NCI-H187 treated with DMSO at 0.1 percent for 48 hours (cell line): Measurements from ENCODE around the gene NINJ2.
"Not testable (repeated sequence)": the region's sequence is repeated elsewhere in the genome, so short reads cannot be mapped to it uniquely, and the experiment has no call there.

Source experiments
- DNase-seq: peaks from one replicate; lab custom pipeline; 2025; lab: John Stamatoyannopoulos, UW

The NINJ2 gene, protein sequence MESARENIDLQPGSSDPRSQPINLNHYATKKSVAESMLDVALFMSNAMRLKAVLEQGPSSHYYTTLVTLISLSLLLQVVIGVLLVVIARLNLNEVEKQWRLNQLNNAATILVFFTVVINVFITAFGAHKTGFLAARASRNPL

DNA sequence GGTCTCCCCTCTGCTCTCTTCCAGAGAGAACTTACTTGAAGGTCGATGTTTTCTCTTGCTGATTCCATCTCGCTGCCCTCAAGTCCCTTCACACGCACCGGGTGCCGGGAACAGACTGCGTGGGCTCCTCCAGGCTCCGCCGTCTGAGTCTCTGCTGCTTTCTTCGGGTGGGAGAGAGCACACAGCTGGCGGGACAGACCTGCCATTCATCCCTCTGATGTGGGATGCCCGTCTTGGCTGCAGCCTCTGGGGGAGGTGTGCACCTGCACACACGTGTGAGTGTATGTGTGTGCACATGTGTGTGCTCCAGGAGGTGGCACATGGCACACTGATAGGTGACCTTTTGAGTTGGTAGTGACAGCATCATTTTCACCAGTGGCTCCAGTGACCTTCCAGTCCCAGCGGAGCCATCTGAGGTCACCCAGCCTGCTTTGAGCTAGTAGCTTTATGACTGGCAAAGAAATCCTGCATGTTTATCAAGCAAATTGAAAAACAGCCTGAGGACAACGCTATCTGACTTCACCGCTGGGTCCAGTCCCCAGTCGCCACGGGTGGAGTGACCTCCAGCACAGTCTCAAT is at the start of gene NINJ2:
TSS of gene NINJ2 (minus strand) at position 153 of the 579 bp plus-strand sequence. CDS start at position 68, 85 bp downstream.
- DNase-seq, result no peak

DNA sequence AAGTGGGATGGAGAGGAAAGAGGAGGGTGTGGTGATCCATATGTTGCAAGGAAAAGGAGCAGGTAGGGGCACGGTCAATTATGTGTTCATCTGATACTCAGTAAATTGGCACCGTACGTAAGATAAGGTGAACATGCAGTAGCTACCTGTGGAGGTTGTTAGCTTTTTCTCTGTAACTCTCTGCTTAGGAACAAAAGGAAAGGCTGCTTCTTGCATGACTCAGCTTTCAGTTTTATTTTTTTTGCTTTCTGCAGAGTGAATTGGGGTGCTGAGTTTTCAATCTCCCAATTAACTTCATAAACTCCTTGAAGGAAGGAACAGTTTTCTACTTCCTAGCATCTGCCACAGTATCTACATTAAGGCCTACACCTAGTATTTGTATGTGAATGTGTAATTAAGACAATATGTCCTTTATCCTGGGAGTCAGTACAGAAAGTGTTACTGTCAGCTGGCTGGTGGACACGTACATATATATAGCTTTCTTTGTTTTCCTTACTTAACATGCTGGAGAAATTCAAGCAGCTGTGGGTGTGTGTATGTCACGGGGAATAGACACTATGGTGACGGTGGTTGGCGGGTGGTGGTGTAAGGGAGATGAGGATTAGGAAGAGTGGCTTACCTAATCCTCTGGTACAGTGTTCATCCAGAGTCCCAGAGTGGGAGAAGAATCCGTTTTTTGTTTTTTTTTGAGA is 49.1 kb upstream of the NINJ2 start:
- no peak for DNase-seq

DNA sequence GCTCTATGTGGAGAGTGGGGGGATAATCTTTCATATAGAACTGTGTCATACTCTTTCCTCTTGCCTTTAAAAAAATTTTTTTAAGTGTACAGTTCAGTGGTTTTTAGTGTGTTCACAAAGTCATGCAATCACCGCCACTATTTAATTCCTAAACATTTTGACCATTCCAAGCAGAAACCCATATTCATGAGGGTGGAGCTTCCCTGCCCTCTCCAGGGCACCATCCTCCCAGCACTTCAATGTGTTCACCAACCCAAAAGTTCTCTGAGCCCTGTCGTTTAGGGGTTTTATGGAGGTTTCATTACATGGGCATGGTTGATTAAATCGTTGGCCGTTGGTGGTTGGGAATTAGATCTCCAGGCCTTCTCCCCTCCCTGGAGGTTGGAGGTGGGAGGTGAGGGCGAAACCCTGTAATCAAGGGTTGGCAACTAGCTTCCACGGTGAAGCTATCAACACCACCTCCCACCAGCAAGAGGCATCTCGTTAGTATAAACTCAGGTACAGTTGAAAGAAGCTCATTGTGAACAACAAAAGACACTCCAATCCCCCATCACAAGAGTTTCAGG is 46.3 kb upstream of the NINJ2 start:
- no peak for DNase-seq

DNA sequence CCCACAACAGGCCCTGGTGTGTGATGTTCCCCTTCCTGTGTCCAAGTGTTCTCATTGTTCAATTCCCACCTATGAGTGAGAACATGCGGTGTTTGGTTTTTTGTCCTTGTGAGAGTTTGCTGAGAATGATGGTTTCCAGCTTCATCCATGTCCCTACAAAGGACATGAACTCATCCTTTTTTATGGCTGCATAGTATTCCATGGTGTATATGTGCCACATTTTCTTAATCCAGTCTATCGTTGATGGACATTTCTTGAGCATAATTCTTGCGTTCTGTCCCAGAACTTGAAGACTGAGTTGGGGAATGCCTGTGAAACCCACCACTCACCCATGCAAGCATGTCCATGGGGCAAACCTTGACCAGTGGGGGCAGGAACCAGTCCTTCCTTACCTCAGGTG is 44.8 kb upstream of the NINJ2 start:
- not testable (repeated sequence) for DNase-seq

DNA sequence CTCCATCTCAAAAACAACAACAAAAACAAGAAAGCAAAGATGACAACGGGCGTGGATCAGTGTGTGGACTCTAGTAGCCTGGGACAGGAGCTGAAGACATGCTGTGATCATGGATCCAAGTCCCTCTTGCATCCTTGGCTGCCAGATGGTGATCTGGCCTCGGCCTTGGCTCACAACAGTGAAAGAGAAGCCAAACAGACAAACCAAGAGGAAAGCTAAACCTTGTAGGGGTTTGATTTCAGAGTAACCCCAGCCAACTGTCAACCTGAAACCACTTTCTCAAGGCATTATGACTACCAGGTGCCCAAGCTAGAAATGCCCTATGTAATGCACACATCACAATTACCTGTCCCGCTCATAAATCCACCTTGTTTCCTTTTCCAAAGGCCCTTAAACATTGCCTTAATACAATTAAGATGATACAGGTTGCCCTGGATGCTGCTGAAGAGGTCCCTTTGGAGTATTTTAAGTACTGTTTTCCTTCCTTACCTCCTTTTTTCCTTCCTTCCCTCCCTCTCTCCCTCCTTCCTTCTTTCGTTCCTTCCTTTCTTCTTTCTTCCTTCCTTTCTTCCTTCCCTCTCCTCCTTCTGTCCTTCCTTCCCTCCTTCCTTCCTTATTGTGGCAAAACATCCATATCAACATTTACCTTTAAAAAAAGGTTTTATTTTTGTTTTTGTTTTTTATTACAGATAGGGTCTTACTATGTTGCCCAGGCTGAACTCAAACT is 41.4 kb upstream of the NINJ2 start:
- no peak for DNase-seq

DNA sequence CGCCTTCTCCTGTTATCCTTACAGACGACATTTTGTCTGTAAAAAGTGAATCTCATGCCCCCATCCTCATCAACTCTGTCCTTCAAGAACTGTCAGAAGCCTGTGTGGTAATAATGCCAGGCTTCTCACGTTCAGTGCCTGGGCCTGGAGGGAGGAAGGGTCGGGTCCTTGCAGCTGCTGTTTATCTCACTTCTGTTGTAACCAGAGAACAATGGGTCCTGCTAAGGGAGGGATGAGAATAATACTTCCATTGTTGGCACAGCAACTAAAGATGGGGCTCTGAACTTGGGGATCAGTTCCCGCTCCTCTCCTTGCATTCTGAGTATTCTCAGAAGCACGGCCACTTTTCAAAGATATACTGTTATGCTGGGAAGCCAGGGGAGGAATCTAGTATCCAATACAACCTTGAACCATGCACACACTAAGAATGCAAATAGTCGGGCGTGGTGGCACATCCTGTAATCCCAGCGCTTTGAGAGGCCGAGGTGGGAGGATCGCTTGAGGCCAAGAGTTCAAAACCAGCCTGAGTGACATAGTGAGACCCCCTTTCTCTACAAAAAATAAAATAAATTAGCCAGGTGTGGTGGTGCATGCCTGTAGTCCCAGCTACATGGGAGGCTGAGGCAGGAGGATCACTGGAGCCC is 38.8 kb upstream of the NINJ2 start:
- DNase-seq, result no peak

DNA sequence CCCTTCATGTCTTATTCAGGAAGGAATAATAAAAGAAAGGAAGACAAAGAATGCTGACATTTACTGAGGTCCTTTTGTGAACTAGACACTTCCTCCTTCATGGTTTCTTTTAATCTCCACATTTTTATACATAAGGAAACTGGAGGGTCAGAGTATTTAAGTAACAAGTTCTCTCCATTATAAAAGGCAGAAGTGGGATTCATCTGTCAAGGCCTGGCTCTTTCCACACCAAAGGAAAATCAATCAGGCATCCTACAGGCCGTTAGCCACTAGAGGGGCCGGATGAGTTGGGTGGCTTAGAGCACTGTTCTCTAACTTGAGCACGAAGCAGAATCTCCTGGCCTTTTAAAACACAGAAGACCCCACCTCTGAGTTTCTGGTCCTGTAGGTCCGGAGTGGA is 36.8 kb upstream of the NINJ2 start:
- DNase-seq, result no peak

DNA sequence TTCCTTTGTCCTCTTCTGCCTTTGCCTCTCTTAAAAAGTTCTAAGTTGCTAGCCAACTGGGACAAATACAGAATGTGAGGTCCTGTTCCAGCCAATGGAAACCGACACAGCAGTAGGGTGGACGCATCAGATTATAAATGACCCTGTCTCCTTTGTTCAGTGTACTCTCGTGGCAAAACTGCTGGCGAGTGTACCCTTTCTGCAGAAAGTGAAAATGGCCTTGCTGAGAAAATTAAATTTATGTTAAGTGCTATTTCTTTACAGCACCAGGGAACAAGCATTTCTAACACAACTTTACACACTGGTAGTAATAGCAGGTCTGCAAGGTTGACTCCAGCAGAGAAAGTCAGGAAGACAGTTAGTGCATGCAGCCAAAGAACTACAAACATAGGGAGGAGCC is 35.0 kb upstream of the NINJ2 start:
- not testable (repeated sequence) for DNase-seq

DNA sequence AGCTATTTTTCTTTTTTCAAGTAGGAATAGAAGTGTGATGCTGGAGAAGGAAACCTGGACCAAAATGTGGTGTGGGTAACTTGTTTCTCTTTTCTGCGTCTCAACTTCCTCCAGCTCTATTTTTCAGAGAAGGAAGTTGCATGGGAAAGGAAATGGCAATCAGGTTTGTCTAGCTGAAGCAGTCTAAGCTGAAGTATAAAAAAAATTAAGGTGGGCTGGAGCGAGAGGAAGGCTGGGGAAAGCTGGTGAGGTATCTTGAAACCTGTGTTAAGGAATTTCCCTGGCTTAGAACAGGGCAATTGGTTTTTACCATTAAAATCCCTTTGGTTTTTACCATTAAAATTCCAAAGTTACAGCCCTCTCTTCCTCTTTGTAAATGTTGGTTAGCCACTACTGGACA is 34.2 kb upstream of the NINJ2 start:
- no peak for DNase-seq

DNA sequence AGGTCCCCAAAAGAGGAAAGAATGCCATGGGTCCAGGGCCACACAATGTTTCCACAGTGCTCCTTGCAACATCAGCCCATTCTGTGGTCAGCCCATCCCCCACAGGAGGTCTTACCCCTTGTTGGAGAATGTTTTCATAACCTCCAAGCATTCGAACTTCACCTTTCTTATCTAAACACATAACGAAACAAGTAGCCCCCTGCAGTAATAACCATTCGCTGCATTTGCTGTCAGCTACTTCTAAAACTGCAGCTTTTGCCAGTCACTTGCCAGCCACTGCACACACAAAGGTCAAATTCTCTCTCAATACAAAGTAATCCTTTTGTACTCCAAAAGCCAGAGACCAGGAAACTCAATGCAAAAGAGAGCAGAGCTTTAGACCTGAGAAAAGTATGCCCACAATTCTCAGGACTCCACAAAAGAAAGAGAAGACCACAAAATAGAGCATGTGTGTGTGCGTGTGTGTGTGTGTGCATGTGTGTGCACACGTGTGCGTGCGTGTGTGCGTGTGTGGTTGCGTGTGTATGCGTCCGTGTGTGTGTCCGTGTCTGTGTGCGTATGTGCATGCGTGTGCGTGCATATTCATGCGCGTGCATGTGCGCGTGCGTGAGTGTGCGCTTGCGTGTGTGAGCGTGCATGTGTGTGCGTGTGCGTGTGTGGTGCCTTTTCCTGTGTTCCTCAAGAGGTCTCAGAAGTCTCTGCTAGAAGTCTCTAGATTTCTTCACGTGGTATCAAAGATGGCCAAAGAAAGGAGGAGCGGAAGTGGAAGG is 31.7 kb upstream of the NINJ2 start:
- DNase-seq, result no peak

DNA sequence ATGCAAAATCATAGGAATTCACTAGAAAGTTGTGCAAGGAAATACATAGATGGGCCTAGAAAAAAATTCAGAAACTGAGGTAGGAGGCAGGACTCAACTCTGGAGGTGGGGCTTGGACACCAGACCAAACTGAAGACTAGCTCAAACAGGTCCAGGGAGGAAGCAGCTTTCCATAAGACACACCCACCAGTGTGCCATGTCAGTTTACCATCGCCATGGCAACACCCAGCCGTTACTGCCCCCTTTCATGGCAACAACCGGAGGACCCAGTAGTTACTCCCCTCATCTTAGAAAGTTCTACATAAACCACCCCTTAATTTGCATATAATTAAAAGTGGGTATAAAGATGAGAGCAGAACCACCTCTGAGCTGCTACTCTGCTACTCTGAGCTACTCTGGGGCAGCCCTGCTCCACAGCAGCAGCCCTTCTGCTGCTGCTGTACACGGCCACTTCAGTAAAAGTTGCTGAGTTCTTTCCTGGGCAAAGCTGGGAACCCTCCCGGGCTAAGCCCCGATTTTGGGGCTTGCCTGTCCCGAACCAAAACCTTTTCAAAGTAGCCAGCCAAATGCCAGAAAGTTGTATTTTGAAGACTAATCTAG is 30.8 kb upstream of the NINJ2 start:
- DNase-seq, result no peak

DNA sequence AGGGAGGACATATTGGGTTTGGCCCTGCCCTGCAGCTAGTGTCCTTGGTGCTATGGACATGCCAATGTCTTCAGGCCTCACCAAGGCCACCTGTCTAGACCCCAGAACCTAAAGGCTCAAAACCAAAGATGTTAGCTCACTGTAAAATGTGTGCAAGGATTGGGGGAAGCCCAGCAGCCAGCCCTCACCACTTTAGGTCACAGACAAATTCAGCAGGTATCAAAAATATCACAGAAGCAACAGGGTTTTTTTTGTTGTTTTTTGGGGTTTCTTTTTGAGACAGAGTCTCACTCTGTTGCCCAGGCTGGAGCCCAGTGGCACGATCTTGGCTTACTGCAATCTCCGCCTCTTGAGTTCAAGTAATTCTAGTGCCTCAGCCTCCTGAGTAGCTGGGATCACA is 29.0 kb upstream of the NINJ2 start:
- DNase-seq, result no peak

DNA sequence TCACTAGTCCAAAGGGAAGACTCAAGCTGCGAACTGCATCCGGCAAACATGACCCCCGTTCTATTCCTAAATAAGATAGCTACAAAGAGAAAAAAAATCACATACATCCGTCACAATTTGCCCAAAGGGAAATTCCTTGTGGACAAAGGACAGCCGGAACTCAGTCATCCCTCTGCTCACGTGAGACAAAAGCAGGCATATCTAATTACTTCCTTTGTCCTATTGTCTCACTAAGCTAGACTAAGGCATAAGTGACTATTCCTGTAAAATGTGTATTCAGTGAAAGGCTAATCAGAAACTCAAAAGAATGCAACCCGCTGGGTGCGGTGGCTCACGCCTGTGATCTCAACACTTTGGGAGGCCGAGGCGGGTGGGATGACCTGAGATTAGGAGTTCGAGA is 27.2 kb upstream of the NINJ2 start:
- no peak for DNase-seq

DNA sequence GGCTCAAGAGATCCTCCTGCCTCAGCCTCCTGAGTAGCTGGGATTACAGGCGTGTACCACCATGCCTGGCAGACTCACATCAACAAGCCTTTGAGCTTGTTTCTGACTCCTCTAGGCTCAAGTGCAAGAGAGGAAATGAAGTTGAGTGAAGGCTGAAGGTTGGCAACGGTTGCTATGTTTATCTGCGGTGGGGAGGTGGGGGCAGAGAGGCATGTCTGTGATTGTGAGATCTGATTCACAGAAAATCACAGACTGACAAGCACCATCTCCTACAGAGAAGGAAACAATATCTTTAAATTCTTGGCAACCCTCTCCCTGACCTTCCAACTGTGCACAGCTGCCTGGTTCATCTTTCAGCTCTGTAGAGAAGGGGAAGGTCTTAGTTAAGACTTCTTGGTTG is 22.1 kb upstream of the NINJ2 start:
- DNase-seq, result no peak

DNA sequence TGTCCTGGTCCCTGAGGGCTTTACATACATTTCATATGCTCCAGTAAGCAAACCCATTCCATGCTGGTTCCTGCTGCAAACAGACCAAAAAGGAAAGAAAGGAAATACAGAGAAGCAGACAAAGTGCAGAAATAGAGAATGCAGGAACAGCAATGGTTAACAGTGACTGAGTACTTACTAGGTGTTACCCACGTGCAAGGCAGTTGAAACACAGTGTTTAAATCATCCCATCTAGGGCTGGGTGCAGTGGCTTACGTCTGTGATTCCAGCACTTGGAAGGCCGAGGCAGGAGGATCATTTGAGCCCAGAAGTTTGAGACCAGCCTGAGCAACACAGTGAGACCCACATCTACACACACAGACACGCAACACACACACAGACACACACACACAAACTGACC is 21.2 kb upstream of the NINJ2 start:
- no peak for DNase-seq

DNA sequence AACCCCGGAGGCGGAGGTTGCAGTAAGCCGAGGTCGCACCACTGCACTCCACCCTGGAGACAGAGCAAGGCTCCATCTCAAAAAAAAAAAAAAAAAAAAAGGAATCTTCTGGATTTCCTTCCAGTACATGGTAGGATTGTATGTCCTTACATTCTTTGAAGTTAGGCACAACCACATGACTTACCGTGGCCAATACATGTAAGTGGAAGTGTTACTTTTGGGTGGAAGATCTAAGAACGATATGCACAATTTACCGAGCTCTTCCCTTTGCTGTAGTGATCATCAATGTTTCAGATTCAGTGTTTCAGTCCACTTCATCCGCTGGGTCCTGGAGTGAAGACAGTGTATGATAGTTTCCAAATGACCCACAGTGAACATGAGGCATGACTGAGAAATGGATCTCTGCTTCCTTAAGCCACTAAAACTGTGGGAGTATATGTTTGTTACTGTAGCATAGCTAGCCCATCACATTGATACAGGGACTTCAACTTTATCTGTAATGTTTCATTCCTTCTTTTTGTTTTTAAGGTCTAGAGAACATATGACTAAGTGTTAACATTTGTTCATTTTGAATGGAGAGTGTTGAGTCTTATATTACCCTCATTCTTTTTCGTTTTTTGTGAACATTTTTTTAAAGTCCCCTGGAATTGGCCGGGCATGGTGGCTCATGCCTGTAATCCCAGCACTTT is 18.5 kb upstream of the NINJ2 start:
- no peak for DNase-seq

DNA sequence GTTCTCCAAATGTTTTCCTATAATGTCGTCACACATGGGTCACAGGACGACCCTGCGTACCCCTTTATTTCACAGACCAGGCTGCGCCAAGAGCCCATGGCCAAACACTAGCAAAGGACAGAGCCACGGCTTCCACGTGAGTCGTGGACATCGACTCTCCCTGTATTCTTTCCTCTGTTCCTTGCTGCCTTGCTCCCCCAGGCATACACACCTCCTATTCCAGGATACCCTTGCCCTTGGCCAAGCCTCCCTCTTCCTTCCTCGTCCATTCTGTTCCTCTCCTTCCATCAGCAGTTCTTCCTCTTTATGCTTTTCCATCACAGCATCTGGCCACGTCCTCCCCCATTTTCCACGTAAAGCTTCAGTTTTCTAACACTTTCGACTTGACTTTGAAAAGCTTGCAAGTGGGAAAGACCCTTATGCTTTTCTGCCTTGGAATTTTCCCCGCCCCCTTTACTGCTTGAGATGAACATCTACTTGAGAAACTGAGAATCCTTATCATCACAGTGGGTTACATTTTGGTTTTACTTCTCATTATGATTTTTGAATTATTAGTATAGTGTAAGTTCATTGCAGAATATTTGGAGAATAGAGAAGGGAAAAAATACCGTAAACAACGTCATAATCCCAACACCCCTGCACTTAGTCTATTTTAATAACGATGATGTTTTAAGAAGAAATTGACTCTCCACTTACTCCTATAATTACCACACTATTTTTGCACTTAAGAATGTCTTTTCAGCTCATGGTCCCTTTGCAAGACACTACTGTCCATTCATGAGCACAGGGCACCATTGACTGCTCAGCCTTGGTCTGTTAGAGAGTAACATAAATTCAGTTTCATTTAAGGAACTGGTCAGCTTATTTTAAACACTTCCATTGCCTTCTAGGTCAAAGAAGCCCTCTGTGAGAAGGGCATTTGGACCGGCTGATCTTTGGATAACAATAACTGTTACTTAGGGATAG is 15.8 kb upstream of the NINJ2 start:
- DNase-seq, result no peak

DNA sequence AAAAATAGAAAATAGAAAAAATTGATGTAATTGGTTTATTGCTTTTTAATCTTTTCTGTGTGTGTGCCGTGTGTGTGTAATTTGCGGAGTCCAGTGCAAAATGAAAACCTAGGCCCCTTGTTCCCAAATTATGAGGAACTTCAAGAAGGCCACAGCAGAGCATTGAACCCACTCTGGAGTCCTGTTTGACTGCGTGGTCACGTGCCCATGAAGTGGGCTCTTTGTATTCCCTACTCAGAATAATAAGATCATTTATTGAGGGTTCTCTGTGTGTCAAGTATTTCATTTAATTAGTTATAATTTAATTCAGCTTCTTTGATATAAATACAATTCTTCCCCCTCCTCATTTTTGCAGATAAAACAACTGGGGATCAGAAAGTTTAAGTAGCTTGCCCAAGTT is 12.3 kb upstream of the NINJ2 start:
- no peak for DNase-seq

DNA sequence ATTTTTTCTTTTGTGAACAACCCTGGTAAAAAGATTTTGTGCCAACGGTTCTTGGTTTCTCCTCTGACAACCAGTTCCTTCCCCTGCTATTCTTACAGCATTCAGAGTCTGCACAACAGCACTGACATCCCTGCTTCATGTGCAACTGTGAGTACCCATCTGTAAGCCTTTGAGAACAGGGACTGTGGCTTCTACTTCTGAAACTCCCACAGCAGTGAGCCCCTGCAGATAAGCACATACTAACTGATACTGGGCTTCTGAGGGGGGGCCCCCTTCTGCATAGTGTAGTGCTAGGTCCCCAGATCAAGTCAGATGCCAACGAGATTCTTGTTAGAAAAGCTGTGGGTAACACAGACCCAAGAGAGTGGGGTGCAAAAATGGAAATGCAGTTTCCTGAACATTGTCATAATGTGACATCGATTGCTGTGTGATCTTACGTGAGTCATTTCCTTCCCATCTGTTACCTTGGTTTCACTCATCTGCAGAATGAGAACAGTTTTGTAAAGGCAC is 11.1 kb upstream of the NINJ2 start:
- no peak for DNase-seq
